Measurements from ENCODE around the gene ABHD17C. TPM values are rescaled to one million over a fixed set of nuclear protein-coding genes. Genes with fewer than 3 reads are reported as not detected.

Gene ABHD17C
- total and polyA plus RNA-seq, 2 donors (not counting 3 experiments of a cell fraction or from before 2014, with no cell fraction given): 5.9 to 10.9 TPM

GRCh38 chr15:80693682-80694610 lies 1.2 kb upstream of the ABHD17C start:
- H2AFZ ChIP-seq (ENCODE audit: low read depth, low read length): peak overlapping the region; percentile 88
- dilution Hi-C loops (cut with MboI; ENCODE audit: extremely low pct_ligation_motif_present, low sequenced_read_pairs) (no loop called here), intact Hi-C loops (cut with micrococcal nuclease) (loop anchor here (1.0 to 5.0 kb wide), 2 partner anchors 72 to 105 kb away; no protein-coding TSS in a partner anchor)
- H3K9me3 ChIP-seq (replicated peaks; ENCODE audit: control insufficient read depth, insufficient read depth, low read length): no peaks in the 10 kb centered on the region
- H3K4me3 ChIP-seq (replicated peaks in 1 of 3; ENCODE audit: insufficient read depth in 1 of 3, low read depth in 1 of 3, low read length in 3 of 3): peak overlapping the region; percentile 72 to 85 (median 74)
- peak overlapping the region; percentile 28 for H3K27ac ChIP-seq (ENCODE audit: insufficient read depth, low read depth, low read length)
- H3K9ac ChIP-seq (replicated peaks; ENCODE audit: extremely low read depth, insufficient read depth, low read length): peak overlapping the region; percentile 46
- no peaks in the 10 kb centered on the region for H4K20me1 ChIP-seq (replicated peaks; ENCODE audit: control insufficient read depth, extremely low read depth, insufficient read depth, low read length)
- no peaks in the 10 kb centered on the region for H3K36me3 ChIP-seq (ENCODE audit: control insufficient read depth in 2 of 2, extremely low read depth in 1 of 2, insufficient read depth in 2 of 2, low read length in 2 of 2)
- H3K79me2 ChIP-seq (ENCODE audit: control insufficient read depth, insufficient read depth, low read length): peaks cover 28% of the 10 kb centered on the region
- peak overlapping the region; percentile 95 for H3K4me2 ChIP-seq (ENCODE audit: insufficient read depth, low read length)
- POLR2A ChIA-PET: no interaction called here
- FAIRE-seq (peak; percentile 78), DNase-seq (ENCODE audit: low read depth, low spot score) (peak; percentile 51)
- no peaks in the 10 kb centered on the region for H3K9me1 ChIP-seq (replicated peaks; ENCODE audit: control insufficient read depth, extremely low read depth, insufficient read depth, low read length)
- no peaks in the 10 kb centered on the region for H3K27me3 ChIP-seq (ENCODE audit: control insufficient read depth in 2 of 2, insufficient read depth in 2 of 2, low read length in 2 of 2)
- BruUV-seq (replicated peaks): TSS peak; percentile 77
- H3K4me1 ChIP-seq (ENCODE audit: control insufficient read depth, extremely low read depth, insufficient read depth, low read length): peaks cover 16% of the 10 kb centered on the region
- TF ChIP-seq EZH2 (IDR thresholded peaks at IDR 0.05; ENCODE audit: borderline replicate concordance, low read depth, low read length, severe bottlenecking): no peak
- TF ChIP-seq POLR2AphosphoS5 (IDR thresholded peaks at IDR 0.05; ENCODE audit: insufficient read depth, low read depth, low read length): no peak
- no peak for TF ChIP-seq MYC (IDR thresholded peaks at IDR 0.05; ENCODE audit: low read depth, low read length)
- no peak for TF ChIP-seq FOS (IDR thresholded peaks at IDR 0.05; ENCODE audit: borderline replicate concordance, insufficient read depth, low read length)
- no peak for TF ChIP-seq JUN (IDR thresholded peaks at IDR 0.05; ENCODE audit: borderline replicate concordance, insufficient read depth, insufficient read length, low read depth)
- no peak for TF ChIP-seq POLR2A (IDR thresholded peaks at IDR 0.05; ENCODE audit: low read depth, low read length)
- TF ChIP-seq GATA2 (IDR thresholded peaks at IDR 0.05; ENCODE audit: insufficient read depth, insufficient read length, low read depth, low read length): no peak
- no peak for TF ChIP-seq MAX (IDR thresholded peaks at IDR 0.05; ENCODE audit: insufficient read depth, insufficient read length)
- no peak for TF ChIP-seq CTCF (IDR thresholded peaks at IDR 0.05; ENCODE audit: extremely low read depth in 1 of 2, insufficient read depth in 1 of 2, low read depth in 1 of 2, low read length in 2 of 2)
- CTCF ChIA-PET: interaction anchor here (0.6 to 7.3 kb wide), 16 partner anchors 10 to 276 kb away, joined by 3 to 131 read pairs (median 3); partner anchors contain the start of gene CEMIP

Data from endothelial cell of umbilical vein (primary cell).